Glutamatergic neuron (in vitro differentiated cells): ENCODE measurements around the gene HLX. TPM values are rescaled to one million over a fixed set of nuclear protein-coding genes. Genes with fewer than 3 reads are reported as not detected.

Experiments used
- DNase-seq: peaks from one replicate; pipeline ENCODE4 v3.0.0; 2022
- H3K27ac Mint-ChIP-seq: one replicate; pipeline ENCODE4 v1.8.0; 2020; ENCODE audit warnings: mild to moderate bottlenecking, mixed read lengths, inconsistent platforms; ENCODE audit not compliant: unreplicated experiment
- H3K27me3 Mint-ChIP-seq: one replicate; pipeline ENCODE4 v1.8.0; 2020; ENCODE audit warnings: mild to moderate bottlenecking, moderate library complexity, mixed read lengths, inconsistent platforms; ENCODE audit not compliant: unreplicated experiment
- H3K36me3 Mint-ChIP-seq: one replicate; pipeline ENCODE4 v1.8.0; 2020; ENCODE audit warnings: mild to moderate bottlenecking, mixed read lengths, inconsistent platforms; ENCODE audit not compliant: unreplicated experiment
- H3K4me1 Mint-ChIP-seq: one replicate; pipeline ENCODE4 v1.8.0; 2020; ENCODE audit warnings: mild to moderate bottlenecking, low read depth, mixed read lengths, inconsistent platforms; ENCODE audit not compliant: unreplicated experiment
- H3K4me3 Mint-ChIP-seq: one replicate; pipeline ENCODE4 v1.8.0; 2020; ENCODE audit warnings: mild to moderate bottlenecking, mixed read lengths, inconsistent platforms; ENCODE audit not compliant: unreplicated experiment
- H3K9me3 Mint-ChIP-seq: one replicate; pipeline ENCODE4 v1.8.0; 2020; ENCODE audit warnings: mild to moderate bottlenecking, moderate library complexity, mixed read lengths, inconsistent platforms; ENCODE audit not compliant: unreplicated experiment
- CTCF ChIP-seq: fragments of 200-600 bp; sonication (generic); IDR thresholded peaks from one replicate; pipeline ENCODE4 v1.5.0; 2021; ENCODE audit not compliant: partially characterized antibody, unreplicated experiment
- total RNA-seq: library from RNA; stranded (reverse); fragmentation: NEBNext Ultra II Directional; extraction: Animal tissue kit (Norgen Biotek cat#: 25700); gene quantifications from one replicate; pipeline ENCODE4 v1.2.1, GENCODE V29; 2021; ENCODE audit not compliant: unreplicated experiment

HLX gene
- total RNA-seq, 1 donor from 2014 or later: 0.56 TPM

- Mint-ChIP-seq H3K4me1 (peaks cover 22% of the 10 kb centered on the region), H3K27me3 (peaks cover 2% of the 10 kb centered on the region), H3K27ac (no peak overlapping the region), H3K36me3 (no peaks in the 10 kb centered on the region), H3K9me3 (peaks cover 2% of the 10 kb centered on the region), H3K4me3 (no peak overlapping the region)
- TF ChIP-seq CTCF: no peak
- DNase-seq: no peak
These were observed 48.2 kb downstream of the HLX start for GRCh38 chr1:220927442-220927841.

- Mint-ChIP-seq H3K4me3 (no peak overlapping the region), H3K27ac (no peak overlapping the region), H3K27me3 (peaks cover 2% of the 10 kb centered on the region), H3K36me3 (no peaks in the 10 kb centered on the region), H3K4me1 (peaks cover 22% of the 10 kb centered on the region), H3K9me3 (peaks cover 2% of the 10 kb centered on the region)
- no peak for DNase-seq
- no peak for TF ChIP-seq CTCF
These were observed 49.1 kb downstream of the HLX start for GRCh38 chr1:220928320-220928719.

GRCh38 chr1:220928725-220929300 is 49.6 kb downstream of the HLX start:
- DNase-seq: no peak
- peaks cover 2% of the 10 kb centered on the region for H3K27me3 Mint-ChIP-seq

GRCh38 chr1:220929304-220929703 is 50.1 kb downstream of the HLX start:
- Mint-ChIP-seq H3K9me3 (no peaks in the 10 kb centered on the region), H3K36me3 (no peaks in the 10 kb centered on the region), H3K4me1 (peaks cover 22% of the 10 kb centered on the region)

More at GRCh38 chr1:220928725-220929300, 49.6 kb downstream of the HLX start:
- Mint-ChIP-seq H3K36me3 (no peaks in the 10 kb centered on the region), H3K9me3 (peaks cover 2% of the 10 kb centered on the region), H3K4me1 (peaks cover 22% of the 10 kb centered on the region), H3K27ac (no peak overlapping the region), H3K4me3 (no peak overlapping the region)
- TF ChIP-seq CTCF: no peak

More at GRCh38 chr1:220929304-220929703, 50.1 kb downstream of the HLX start:
- Mint-ChIP-seq H3K27ac (no peak overlapping the region), H3K27me3 (peaks cover 2% of the 10 kb centered on the region), H3K4me3 (no peak overlapping the region)
- no peak for DNase-seq
- TF ChIP-seq CTCF: no peak

Other genes starting within 250 kb of the HLX start
- gene C1orf115, start 189.1 kb upstream of the HLX start, total RNA-seq: 30.5 TPM
- gene MTARC2, start 131.1 kb upstream of the HLX start, total RNA-seq: 3.0 TPM
- 22.0 TPM for gene MTARC1, start 92.5 kb upstream of the HLX start, total RNA-seq